ENCODE measurements around the gene SYT8. TPM values are rescaled to one million over a fixed set of nuclear protein-coding genes. Genes with fewer than 3 reads are reported as not detected.

The SYT8 gene
- total RNA-seq, 1 donor from 2014 or later = 1.2 TPM

DNA sequence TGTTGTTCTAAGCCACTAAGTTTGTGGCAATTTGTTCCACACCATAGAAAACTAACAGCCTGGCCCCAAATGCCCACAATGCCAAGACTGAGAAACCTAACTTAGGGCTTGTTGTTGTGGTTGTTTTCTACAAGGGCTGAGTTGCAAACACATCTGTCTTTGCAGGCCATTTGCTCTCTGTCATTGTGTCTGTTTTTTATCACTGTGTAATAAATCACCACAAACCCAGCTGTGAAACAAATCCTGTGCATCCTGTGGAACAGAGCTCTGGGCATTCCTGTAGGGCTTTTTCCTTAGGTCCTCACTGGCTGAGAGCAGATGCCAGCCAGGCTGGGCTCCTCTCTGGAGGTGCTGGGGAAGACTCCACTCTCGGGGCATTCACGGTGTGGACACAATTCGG lies 15.7 kb upstream of the SYT8 start:
- no peak for DNase-seq (ENCODE audit: extremely low spot score in 2 of 2)
- Histone ChIP-seq H3K27me3 (no peaks in the 10 kb centered on the region), H3K4me1 (peaks cover 13% of the 10 kb centered on the region), H3K36me3 (no peaks in the 10 kb centered on the region), H3K9me3 (peaks cover 7% of the 10 kb centered on the region), H3K27ac (no peak overlapping the region), H3K4me3 (no peak overlapping the region)
- intact Hi-C loops (cut with DNase I) = no loop called here
- TF ChIP-seq POLR2A (IDR thresholded peaks at IDR 0.05) (no peak), POLR2AphosphoS5 (IDR thresholded peaks at IDR 0.05; ENCODE audit: insufficient read depth in 1 of 2, low read depth in 1 of 2) (no peak)
- TF ChIP-seq, protein P1, sequence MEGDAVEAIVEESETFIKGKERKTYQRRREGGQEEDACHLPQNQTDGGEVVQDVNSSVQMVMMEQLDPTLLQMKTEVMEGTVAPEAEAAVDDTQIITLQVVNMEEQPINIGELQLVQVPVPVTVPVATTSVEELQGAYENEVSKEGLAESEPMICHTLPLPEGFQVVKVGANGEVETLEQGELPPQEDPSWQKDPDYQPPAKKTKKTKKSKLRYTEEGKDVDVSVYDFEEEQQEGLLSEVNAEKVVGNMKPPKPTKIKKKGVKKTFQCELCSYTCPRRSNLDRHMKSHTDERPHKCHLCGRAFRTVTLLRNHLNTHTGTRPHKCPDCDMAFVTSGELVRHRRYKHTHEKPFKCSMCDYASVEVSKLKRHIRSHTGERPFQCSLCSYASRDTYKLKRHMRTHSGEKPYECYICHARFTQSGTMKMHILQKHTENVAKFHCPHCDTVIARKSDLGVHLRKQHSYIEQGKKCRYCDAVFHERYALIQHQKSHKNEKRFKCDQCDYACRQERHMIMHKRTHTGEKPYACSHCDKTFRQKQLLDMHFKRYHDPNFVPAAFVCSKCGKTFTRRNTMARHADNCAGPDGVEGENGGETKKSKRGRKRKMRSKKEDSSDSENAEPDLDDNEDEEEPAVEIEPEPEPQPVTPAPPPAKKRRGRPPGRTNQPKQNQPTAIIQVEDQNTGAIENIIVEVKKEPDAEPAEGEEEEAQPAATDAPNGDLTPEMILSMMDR (IDR thresholded peaks at IDR 0.05) = no peak

DNA sequence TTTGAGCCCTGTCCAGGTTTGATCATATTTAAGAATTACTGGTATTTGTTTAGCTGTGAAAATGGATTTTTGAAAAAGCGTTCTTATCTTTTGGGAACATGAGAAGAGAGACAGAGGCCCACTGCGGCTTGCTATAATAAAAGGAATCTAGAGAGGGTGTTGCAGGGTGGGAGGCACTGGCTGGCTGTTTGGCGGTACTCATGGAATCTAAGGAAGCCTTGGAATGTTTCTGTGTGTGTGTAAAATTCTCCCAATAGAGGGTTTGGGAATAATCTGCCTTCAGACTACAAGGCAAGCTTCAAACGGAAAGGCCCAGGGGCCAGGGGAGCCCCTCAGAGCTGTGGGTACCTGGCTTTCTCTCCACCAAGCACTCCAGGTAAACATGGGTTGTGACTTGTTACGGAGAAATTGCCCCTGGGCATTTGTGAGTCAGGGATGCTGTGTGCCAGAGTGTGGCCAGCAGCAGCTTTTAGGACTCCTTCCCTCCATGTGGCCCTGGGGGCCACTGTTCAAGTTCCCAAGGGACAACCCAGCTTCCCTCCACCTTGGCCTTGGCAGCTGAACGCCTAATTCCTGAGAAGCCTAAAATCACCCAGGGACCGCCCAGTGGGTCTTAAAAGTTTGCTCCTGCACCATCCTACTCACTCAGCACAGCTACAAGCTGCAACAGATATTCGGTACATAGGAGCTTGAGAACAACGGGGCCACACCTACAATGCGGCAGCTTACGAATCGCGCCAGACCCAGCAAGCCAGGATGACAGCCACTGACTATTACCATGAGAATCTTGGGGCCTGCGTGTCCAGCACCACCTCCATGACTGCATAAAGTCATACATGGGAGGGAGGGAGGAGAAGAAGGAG lies 14.1 kb upstream of the SYT8 start:
- intact Hi-C loops (cut with DNase I) = no loop called here
- Histone ChIP-seq H3K9me3 (peaks cover 7% of the 10 kb centered on the region), H3K27me3 (no peaks in the 10 kb centered on the region), H3K27ac (peak overlapping the region; percentile 29), H3K36me3 (no peaks in the 10 kb centered on the region), H3K4me3 (no peak overlapping the region), H3K4me1 (peaks cover 13% of the 10 kb centered on the region)
- TF ChIP-seq, protein P1 (IDR thresholded peaks at IDR 0.05) = no peak
- TF ChIP-seq POLR2AphosphoS5 (IDR thresholded peaks at IDR 0.05; ENCODE audit: insufficient read depth in 1 of 2, low read depth in 1 of 2) = peak; percentile 33 to 45
- DNase-seq (ENCODE audit: extremely low spot score in 2 of 2) = no peak

DNA sequence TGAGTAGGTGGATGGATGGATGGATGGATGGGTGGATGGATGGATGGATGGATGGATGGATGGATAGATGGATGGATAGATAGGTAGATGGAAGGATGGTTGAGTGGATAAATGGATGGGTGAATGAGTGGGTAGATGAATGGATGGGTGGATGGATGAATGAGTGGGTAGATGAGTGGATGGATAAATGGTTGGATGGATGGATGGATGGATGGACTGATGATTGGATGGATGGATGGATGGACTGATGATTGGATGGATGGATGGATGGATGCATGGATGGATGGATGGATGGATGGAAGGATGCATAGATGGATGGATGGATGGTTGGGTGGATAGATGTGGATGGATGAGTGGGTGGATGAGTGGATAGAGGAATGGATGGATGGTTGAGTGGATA lies 13.2 kb upstream of the SYT8 start:
- TF ChIP-seq, protein P1 (IDR thresholded peaks at IDR 0.05) = no peak
- TF ChIP-seq POLR2A (IDR thresholded peaks at IDR 0.05) = no peak
- TF ChIP-seq POLR2AphosphoS5 (IDR thresholded peaks at IDR 0.05; ENCODE audit: insufficient read depth in 1 of 2, low read depth in 1 of 2) = no peak
- intact Hi-C loops (cut with DNase I) = no loop called here
- Histone ChIP-seq H3K4me1 (peaks cover 13% of the 10 kb centered on the region), H3K27me3 (no peaks in the 10 kb centered on the region), H3K9me3 (peaks cover 7% of the 10 kb centered on the region), H3K4me3 (no peak overlapping the region), H3K27ac (no peak overlapping the region), H3K36me3 (no peaks in the 10 kb centered on the region)
- no peak for DNase-seq (ENCODE audit: extremely low spot score in 2 of 2)

DNA sequence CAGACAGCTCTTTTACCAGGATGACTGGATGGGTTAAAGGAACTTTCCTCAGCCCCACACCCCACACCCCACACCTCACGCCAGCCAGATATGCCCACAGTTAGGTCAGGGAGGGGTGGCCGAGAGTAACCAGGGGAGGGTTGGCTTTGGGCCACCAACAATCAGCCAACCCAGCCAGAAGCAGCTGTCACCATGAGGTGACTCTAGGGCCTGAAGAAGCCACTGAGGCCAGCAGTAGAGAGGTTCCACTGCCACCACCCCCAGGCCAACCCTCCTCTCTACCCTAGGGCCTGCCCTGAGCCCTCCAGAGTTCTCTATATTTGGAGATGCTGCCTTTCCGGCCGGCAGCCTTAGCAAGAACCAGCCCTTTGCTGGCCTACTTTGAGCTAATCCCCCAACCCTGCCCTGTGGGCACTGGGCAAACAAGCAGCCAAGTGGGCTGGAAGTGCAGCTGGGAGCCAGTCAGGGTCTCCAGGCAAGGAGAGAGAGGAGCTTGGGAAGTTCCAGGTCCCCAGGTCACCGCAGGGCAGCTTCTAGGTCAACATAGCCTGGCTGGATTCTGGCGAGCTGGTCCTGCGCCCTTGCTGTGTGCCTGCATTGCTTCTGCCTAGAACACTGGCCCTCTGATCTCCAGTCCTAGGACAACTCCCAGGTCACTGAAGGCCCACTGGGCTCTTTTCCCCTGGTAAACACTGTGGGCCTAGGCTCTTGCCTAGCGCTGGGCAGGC lies 12.0 kb upstream of the SYT8 start:
- Histone ChIP-seq H3K4me3 (no peak overlapping the region), H3K27ac (no peak overlapping the region), H3K4me1 (peaks cover 26% of the 10 kb centered on the region), H3K9me3 (peaks cover 7% of the 10 kb centered on the region), H3K36me3 (no peaks in the 10 kb centered on the region), H3K27me3 (no peaks in the 10 kb centered on the region)
- intact Hi-C loops (cut with DNase I) = no loop called here
- TF ChIP-seq, protein P1 (IDR thresholded peaks at IDR 0.05) = no peak
- TF ChIP-seq POLR2AphosphoS5 (IDR thresholded peaks at IDR 0.05; ENCODE audit: insufficient read depth in 1 of 2, low read depth in 1 of 2) = no peak
- no peak for TF ChIP-seq POLR2A (IDR thresholded peaks at IDR 0.05)
- no peak for DNase-seq (ENCODE audit: extremely low spot score in 2 of 2)

All from vagina (tissue), 2 donors.